Astrocyte (in vitro differentiated cells and primary cell): Measurements from ENCODE around the gene KCNQ1. TPM values are rescaled to one million over a fixed set of nuclear protein-coding genes. Genes with fewer than 3 reads are reported as not detected.

ENCODE experiments used
- DNase-seq: peaks from one replicate; pipeline ENCODE4 v3.0.0-alpha.2; 2010; ENCODE audit warnings: low read depth
- FAIRE-seq: peaks from 2 replicates; lab custom pipeline; 2011; peaks lifted over from hg19 to GRCh38; lab: Jason Lieb, UNC
- H2AFZ ChIP-seq: 2 replicates; pipeline ENCODE4 v1.6.0; 2012; ENCODE audit warnings: low read depth, low read length, inconsistent platforms
- H3K27ac ChIP-seq: 2 replicates; pipeline ENCODE4 v1.5.1; 2011; ENCODE audit warnings: low read depth, low read length, inconsistent platforms
- H3K27me3 ChIP-seq: 2 replicates; pipeline ENCODE4 v1.6.0; 2011; ENCODE audit warnings: low read length, inconsistent platforms; ENCODE audit not compliant: insufficient read depth
- H3K36me3 ChIP-seq: 2 replicates; pipeline ENCODE4 v1.5.1; 2011; ENCODE audit warnings: low read length, inconsistent platforms; ENCODE audit not compliant: insufficient read depth
- H3K4me1 ChIP-seq: 2 replicates; pipeline ENCODE4 v1.5.1; 2011; ENCODE audit warnings: low read length, inconsistent platforms; ENCODE audit not compliant: insufficient read depth
- H3K4me2 ChIP-seq: 2 replicates; pipeline ENCODE4 v1.6.0; 2012; ENCODE audit warnings: low read length, inconsistent platforms
- H3K4me3 ChIP-seq: 2 replicates; pipeline ENCODE4 v1.5.1; 2011; ENCODE audit warnings: low read depth, mild to moderate bottlenecking, low read length, inconsistent platforms; ENCODE audit not compliant: insufficient read depth
- H3K79me2 ChIP-seq: 2 replicates; pipeline ENCODE4 v1.6.0; 2012; ENCODE audit warnings: mild to moderate bottlenecking, low read length, inconsistent platforms; ENCODE audit not compliant: insufficient read depth
- H3K9ac ChIP-seq: 2 replicates; pipeline ENCODE4 v1.6.0; 2012; ENCODE audit warnings: mild to moderate bottlenecking, low read length, inconsistent platforms
- H3K9me3 ChIP-seq: 2 replicates; pipeline ENCODE4 v1.5.1; 2012; ENCODE audit warnings: low read depth, mild to moderate bottlenecking, low read length, inconsistent platforms; ENCODE audit not compliant: insufficient read depth
- H4K20me1 ChIP-seq: 2 replicates; pipeline ENCODE4 v1.6.0; 2012; ENCODE audit warnings: low read length, inconsistent platforms; ENCODE audit not compliant: insufficient read depth
- H3K27ac Mint-ChIP-seq: one replicate; pipeline ENCODE4 v1.8.0; 2021; ENCODE audit warnings: mild to moderate bottlenecking, mixed read lengths; ENCODE audit not compliant: unreplicated experiment
- H3K27me3 Mint-ChIP-seq: one replicate; pipeline ENCODE4 v1.8.0; 2021; ENCODE audit warnings: low read depth, mixed read lengths; ENCODE audit not compliant: unreplicated experiment
- H3K36me3 Mint-ChIP-seq: one replicate; pipeline ENCODE4 v1.8.0; 2021; ENCODE audit warnings: low read depth, mixed read lengths; ENCODE audit not compliant: unreplicated experiment
- H3K4me1 Mint-ChIP-seq: one replicate; pipeline ENCODE4 v1.8.0; 2021; ENCODE audit warnings: low read depth, mixed read lengths; ENCODE audit not compliant: unreplicated experiment
- H3K4me3 Mint-ChIP-seq: one replicate; pipeline ENCODE4 v1.8.0; 2021; ENCODE audit warnings: mild to moderate bottlenecking, moderate library complexity, mixed read lengths; ENCODE audit not compliant: unreplicated experiment
- H3K9me3 Mint-ChIP-seq: one replicate; pipeline ENCODE4 v1.8.0; 2021; ENCODE audit warnings: mild to moderate bottlenecking, mixed read lengths; ENCODE audit not compliant: unreplicated experiment
- EZH2 ChIP-seq: IDR thresholded peaks from 2 replicates; pipeline ENCODE4 v1.6.1; 2012; ENCODE audit warnings: mild to moderate bottlenecking, low read length, inconsistent platforms; ENCODE audit not compliant: insufficient read depth
- total RNA-seq: library from RNA; stranded (reverse); gene quantifications from 2 replicates; pipeline ENCODE4 v1.2.1, GENCODE V29; 2021
- TF ChIP-seq, protein P1 (sequence below): IDR thresholded peaks from 2 replicates; pipeline ENCODE4 v1.5.1; 2011; ENCODE audit warnings: low read depth, mild to moderate bottlenecking, inconsistent platforms, low read length, moderate library complexity; ENCODE audit not compliant: insufficient read depth

KCNQ1 gene
- total RNA-seq, 1 donor from 2014 or later, result not detected

DNA sequence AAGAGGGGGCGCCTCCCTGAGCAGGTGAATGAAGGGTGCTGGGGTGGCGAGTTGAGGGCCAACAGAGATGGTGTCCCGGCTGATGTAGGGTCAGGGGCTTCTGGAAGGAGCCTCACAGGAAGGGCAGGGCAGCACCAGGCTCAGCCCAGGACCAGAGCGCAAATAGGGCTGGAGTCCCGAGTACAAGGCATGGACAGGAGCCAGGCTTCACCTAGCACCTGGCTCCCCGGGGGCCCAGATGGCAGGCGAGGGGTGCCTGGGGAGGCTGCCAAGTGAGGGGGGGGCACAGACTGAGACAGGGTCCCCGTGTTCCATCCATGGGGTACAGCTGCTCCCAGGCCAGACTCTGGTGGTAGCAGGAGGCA is 105.8 kb downstream of the KCNQ1 start:
- Histone ChIP-seq H3K9me3 (peaks cover 3% of the 10 kb centered on the region), H3K79me2 (no peaks in the 10 kb centered on the region), H3K27me3 (peaks cover 17% of the 10 kb centered on the region), H4K20me1 (no peaks in the 10 kb centered on the region), H3K36me3 (no peaks in the 10 kb centered on the region), H3K4me1 (no peaks in the 10 kb centered on the region), H2AFZ (no peak overlapping the region), H3K27ac (no peak overlapping the region), H3K9ac (no peak overlapping the region), H3K4me2 (no peak overlapping the region), H3K4me3 (no peak overlapping the region)
- H3K4me3 Mint-ChIP-seq, result no peak overlapping the region
- no peak for DNase-seq
- FAIRE-seq, result no peak
- TF ChIP-seq, protein P1, sequence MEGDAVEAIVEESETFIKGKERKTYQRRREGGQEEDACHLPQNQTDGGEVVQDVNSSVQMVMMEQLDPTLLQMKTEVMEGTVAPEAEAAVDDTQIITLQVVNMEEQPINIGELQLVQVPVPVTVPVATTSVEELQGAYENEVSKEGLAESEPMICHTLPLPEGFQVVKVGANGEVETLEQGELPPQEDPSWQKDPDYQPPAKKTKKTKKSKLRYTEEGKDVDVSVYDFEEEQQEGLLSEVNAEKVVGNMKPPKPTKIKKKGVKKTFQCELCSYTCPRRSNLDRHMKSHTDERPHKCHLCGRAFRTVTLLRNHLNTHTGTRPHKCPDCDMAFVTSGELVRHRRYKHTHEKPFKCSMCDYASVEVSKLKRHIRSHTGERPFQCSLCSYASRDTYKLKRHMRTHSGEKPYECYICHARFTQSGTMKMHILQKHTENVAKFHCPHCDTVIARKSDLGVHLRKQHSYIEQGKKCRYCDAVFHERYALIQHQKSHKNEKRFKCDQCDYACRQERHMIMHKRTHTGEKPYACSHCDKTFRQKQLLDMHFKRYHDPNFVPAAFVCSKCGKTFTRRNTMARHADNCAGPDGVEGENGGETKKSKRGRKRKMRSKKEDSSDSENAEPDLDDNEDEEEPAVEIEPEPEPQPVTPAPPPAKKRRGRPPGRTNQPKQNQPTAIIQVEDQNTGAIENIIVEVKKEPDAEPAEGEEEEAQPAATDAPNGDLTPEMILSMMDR, result no peak
- TF ChIP-seq EZH2, result no peak
- H3K27me3 Mint-ChIP-seq, result peaks cover 73% of the 10 kb centered on the region
- H3K4me1 Mint-ChIP-seq, result no peaks in the 10 kb centered on the region
- peaks cover 7% of the 10 kb centered on the region for H3K9me3 Mint-ChIP-seq
- no peak overlapping the region for H3K27ac Mint-ChIP-seq
- no peaks in the 10 kb centered on the region for H3K36me3 Mint-ChIP-seq

DNA sequence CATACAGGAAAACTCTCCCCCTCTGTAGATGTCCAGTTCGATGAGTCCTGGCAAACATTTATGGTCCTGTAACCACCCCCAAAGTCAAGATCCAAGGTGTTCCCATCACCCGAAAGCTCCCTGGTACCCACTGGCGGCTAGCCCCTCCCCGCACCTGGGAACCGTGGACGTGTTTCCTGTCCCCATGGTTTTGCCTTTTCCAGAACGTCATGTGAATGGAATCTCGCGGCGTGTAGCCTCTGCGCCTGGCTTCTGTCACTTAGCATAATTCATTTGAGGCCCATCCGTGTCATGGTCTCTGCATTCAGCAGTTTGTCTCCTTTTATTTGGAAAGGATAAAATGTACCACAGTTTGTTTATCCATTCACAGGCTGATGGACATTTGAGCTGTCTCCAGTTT is 106.3 kb downstream of the KCNQ1 start:
- no peak overlapping the region for H3K27ac Mint-ChIP-seq
- H4K20me1 ChIP-seq, result no peaks in the 10 kb centered on the region
- peaks cover 17% of the 10 kb centered on the region for H3K27me3 ChIP-seq

DNA sequence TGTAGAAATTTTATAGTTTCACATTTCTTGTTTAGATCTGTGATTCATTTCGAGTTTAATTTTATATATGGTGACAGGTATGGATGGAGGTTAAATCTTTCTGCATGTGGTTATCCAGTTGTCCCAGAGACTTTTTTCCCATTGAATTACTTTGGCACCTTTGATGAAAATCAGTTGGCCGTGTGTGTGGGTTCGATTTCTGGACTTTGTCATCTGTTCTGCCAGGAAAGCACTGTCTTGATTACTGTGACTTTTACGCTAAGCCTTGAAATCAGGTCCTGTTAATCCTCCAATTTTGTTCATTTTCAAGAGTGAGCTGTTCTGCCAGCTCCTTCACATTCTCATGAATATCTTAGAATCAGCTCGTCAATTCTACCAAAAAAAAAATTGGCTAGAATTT is 107.4 kb downstream of the KCNQ1 start:
- no peak overlapping the region for H2AFZ ChIP-seq
- H3K4me3 ChIP-seq, result no peak overlapping the region
- Mint-ChIP-seq H3K27me3 (peaks cover 80% of the 10 kb centered on the region), H3K4me3 (no peak overlapping the region), H3K36me3 (no peaks in the 10 kb centered on the region), H3K9me3 (peaks cover 10% of the 10 kb centered on the region), H3K27ac (no peak overlapping the region), H3K4me1 (no peaks in the 10 kb centered on the region)
- H3K4me2 ChIP-seq, result no peak overlapping the region
- no peaks in the 10 kb centered on the region for H3K79me2 ChIP-seq
- FAIRE-seq, result no peak
- no peak overlapping the region for H3K9ac ChIP-seq
- peaks cover 3% of the 10 kb centered on the region for H3K9me3 ChIP-seq
- DNase-seq, result no peak
- TF ChIP-seq, protein P1, result no peak
- TF ChIP-seq EZH2, result no peak
- no peaks in the 10 kb centered on the region for H4K20me1 ChIP-seq
- no peaks in the 10 kb centered on the region for H3K36me3 ChIP-seq
- H3K27me3 ChIP-seq, result peaks cover 15% of the 10 kb centered on the region
- no peak overlapping the region for H3K27ac ChIP-seq
- H3K4me1 ChIP-seq, result no peaks in the 10 kb centered on the region

More for the DNA sequence above, 106.3 kb downstream of the KCNQ1 start:
- Mint-ChIP-seq H3K4me1 (no peaks in the 10 kb centered on the region), H3K4me3 (no peak overlapping the region), H3K9me3 (peaks cover 7% of the 10 kb centered on the region), H3K27me3 (peaks cover 74% of the 10 kb centered on the region), H3K36me3 (no peaks in the 10 kb centered on the region)
- Histone ChIP-seq H3K4me1 (no peaks in the 10 kb centered on the region), H3K27ac (no peak overlapping the region), H3K4me2 (no peak overlapping the region), H3K79me2 (no peaks in the 10 kb centered on the region), H3K36me3 (no peaks in the 10 kb centered on the region), H2AFZ (no peak overlapping the region), H3K9me3 (peaks cover 3% of the 10 kb centered on the region), H3K4me3 (no peak overlapping the region), H3K9ac (no peak overlapping the region)
- no peak for DNase-seq
- FAIRE-seq, result no peak
- no peak for TF ChIP-seq EZH2
- TF ChIP-seq, protein P1, result no peak
